NCI-H2196 treated with DMSO at 0.1 percent for 48 hours (cell line): ENCODE data around the gene MTHFD1L.

Source experiments
- DNase-seq: peaks from one replicate; lab custom pipeline; 2025; ENCODE audit not compliant: unreplicated experiment; lab: John Stamatoyannopoulos, UW

The MTHFD1L gene

DNA sequence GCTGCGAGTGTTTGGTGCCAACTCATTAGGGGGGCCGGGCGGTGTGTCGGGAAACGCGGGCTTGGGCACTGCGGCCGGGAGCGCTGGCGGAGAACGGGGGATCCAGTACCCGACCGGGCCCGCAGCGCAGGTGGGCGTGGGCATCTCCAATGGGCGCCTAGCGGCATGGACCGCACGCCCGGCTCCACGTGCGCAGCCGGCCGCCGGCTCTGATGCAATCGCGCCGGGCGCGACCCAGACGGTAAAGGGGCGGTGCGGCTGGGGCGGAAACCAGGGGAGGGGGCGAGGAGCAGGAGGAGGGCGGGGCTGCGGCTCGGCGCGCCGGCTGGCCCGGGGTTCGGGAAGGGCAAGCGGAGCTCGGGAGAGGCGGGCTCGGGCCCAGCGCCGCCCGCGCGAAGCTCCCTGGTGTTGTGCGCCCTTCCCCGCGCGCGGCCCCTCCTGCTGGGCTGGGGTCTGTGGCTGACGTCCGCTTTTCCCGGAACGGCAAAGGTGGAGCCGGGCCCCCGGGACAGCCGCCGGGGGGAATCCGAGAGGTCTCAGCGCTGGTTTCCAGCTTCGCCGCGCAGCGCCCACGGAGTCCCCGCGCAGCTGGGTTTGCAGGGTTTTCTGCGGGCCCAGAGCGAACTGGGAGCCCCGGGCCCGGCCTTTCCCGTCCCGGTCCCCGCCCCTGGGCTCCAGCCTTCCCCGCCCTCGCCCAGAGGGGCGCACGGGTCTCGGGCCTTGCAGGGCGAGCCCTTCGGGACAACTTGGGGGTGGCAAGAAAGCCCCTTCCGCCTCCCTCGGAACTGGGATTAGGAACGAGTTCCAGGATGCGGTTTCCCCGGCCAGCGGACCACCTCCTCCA lies 867 bp downstream of the MTHFD1L start:
- peak; percentile 64 for DNase-seq

GRCh38 chr6:150866991-150867501 lies 1.5 kb downstream of the MTHFD1L start:
- no peak for DNase-seq

- DNase-seq: no peak
Measured at GRCh38 chr6:150868759-150869158, 3.3 kb downstream of the MTHFD1L start.

- DNase-seq: no peak
Measured at GRCh38 chr6:150874179-150874578, 8.7 kb downstream of the MTHFD1L start.

DNA sequence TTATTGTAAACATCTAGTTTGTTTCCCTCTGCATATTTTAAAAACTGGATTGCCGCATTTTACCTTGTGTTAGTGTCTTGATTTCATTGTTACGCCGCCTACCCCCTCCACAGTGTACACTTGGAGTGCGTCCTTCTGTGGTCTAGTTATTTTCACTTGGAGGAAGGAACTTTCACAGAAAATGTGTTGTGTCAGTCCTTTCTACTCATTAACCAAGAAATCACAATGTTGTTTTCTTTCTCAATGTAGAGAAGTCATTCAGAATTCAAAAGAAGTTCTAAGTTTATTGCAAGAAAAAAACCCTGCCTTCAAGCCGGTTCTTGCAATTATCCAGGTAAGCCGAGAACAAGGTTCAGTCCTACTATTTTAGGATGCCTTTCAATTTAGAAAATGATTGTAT lies 10.3 kb downstream of the MTHFD1L start:
- no peak for DNase-seq

- DNase-seq: peak; percentile 84
Measured at GRCh38 chr6:150876598-150876997, 11.1 kb downstream of the MTHFD1L start.

GRCh38 chr6:150877928-150878327 lies 12.4 kb downstream of the MTHFD1L start:
- no peak for DNase-seq

- no peak for DNase-seq
Measured at GRCh38 chr6:150878347-150879213, 13.1 kb downstream of the MTHFD1L start.

- no peak for DNase-seq
Measured at GRCh38 chr6:150880336-150880735, 14.8 kb downstream of the MTHFD1L start.

DNA sequence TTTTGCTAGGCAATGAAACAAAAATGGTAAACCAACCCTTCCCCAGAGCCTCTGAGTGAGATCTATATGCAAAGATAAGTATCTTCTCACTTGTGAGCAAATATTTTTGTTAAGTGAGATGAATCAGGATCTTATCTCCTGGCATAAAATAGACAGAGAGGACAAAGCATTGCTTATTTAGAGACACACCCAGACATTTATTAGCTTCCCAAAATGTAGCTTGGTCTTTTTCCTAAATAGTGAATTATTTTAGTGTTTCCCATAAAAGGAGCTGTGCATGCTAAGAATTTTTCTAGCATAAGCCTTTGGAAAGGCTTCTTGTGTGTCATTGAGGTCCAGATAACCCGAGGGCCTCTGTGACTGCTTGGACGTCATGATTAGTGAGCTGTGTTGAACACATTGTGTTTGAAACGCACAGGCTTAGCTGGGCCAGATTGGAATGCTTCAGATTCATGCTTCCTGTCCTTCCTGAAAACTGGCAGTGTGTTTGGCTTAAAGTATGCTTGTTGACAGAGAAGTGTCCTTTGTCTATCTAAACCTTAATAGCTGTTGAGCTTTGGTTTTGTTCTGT lies 16.5 kb downstream of the MTHFD1L start:
- DNase-seq: peak; percentile 14

GRCh38 chr6:150883521-150883920 lies 18.0 kb downstream of the MTHFD1L start:
- no peak for DNase-seq

DNA sequence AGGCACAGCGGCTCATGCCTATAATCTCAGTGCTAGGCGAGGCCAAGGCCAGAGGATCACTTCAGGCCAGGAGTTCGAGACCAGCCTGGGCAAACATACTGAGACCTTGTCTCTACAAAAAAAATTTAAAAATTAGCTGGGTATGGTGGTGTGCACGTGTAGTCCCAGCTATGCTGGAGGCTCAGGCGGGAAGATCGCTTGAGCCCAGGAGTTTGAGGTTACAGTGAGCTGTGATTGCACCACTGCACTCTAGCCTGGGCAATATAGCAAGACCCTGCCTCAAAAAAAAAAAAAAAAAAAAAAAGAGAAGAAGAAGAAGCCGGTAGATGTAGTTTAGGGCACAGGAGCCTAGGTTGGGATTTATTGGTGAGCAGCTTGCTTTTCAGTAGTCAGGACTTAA lies 20.7 kb downstream of the MTHFD1L start:
- no peak for DNase-seq

DNA sequence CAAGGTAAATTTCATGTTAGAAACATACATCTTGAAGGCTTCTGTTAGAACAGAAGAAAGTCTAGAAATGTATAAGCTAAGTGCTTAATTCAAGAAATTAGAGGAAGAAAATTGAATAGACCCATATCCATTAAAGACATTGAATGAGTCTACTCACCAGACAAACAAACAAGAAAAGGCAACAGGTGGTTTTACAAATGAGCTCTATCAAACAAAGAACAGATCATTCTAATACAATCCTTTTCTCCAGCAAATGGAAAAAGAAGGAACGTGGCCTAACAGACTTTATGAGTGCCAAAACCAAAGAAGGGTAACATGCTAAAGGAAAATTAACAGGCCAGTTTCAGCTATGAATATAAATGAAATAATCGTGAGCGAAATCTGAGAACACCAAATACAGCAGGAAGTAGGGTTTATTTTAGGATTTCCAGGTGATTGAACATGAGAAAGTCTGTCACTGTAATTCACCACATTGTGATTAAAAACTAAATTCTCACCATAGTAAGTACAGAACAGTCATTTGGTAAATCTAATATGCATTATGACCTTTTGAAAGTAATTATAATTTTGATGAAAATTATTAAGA lies 22.6 kb downstream of the MTHFD1L start:
- DNase-seq: no peak

DNA sequence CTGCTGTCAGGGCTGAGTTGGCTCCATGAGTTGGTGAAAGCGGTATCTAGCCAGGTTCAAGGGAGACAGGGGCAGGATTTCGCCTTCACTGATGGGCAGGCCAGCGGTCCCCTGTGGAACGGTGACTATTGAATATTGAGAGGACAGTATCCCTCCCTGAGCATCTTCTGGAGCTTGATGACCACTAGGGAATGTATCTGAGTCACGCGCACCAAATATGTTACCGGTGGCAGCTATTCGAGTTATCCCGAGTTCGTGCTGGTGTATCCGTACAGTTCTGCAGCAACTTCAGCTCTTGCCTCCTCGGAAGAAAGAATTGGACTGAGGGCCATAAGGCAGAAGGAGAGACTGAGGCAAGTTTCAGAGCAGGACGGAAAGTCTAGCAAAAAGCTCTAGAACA lies 24.8 kb downstream of the MTHFD1L start:
- no peak for DNase-seq

DNA sequence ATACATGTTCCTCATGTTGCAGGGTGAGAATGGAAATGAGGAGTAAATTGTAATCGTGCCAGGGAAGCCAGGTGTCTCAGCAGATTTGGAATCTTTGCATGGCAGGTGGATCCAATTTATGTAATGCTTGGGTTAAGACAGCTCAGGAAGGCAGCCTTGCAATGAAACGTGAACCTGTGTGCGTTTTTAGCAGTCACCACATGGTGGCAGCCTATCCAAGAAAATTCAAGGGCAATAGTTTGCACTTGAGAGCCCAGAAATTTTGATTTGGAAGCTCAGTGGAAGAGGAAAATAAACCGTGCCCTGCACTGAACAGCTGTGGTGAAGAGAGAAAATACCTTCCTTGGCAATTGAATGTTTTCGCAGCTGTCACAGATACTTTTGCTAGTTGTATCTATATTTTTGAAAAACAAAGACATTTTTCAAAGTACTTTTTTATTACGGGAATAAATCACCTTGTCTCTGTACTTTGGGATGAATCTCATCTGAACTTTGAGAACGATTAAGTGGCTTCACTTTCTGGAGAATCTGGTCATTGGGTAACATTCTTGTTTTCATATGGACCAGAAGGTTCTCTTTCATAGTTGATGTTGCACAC lies 26.5 kb downstream of the MTHFD1L start:
- DNase-seq: peak; percentile 88

DNA sequence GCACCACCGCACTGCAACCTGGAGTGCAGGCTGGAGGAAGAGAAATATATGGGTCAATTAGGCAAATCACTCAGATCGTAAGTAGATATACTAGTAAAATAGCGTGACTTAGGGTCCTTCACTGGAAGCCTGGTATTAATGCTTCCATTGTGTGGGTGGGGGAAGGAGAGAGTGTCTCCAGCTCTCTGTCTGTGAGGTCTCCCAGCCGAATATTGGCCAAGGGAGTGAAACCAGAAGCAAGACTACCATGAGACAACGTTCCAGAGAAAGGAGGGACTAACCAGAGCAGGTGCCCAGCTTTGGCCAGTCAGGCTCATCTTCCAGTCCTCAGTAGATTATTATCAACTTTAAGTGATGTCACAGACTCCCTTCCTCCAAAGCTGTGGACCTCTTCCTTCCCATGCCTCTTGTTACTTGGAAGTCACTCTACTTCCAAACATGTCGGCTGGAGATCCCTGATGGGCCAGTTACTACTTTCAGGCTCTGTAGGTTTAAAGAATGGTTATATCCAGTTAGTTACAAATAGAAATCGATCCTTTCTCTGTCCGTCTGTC lies 28.8 kb downstream of the MTHFD1L start:
- DNase-seq: no peak

GRCh38 chr6:150894935-150895552 lies 29.5 kb downstream of the MTHFD1L start:
- peak; percentile 21 for DNase-seq

GRCh38 chr6:150895928-150896632 lies 30.6 kb downstream of the MTHFD1L start:
- no peak for DNase-seq

- no peak for DNase-seq
Measured at GRCh38 chr6:150897400-150897943, 32.0 kb downstream of the MTHFD1L start.
